Measurements from ENCODE around the gene UBA5.

Gene UBA5

DNA sequence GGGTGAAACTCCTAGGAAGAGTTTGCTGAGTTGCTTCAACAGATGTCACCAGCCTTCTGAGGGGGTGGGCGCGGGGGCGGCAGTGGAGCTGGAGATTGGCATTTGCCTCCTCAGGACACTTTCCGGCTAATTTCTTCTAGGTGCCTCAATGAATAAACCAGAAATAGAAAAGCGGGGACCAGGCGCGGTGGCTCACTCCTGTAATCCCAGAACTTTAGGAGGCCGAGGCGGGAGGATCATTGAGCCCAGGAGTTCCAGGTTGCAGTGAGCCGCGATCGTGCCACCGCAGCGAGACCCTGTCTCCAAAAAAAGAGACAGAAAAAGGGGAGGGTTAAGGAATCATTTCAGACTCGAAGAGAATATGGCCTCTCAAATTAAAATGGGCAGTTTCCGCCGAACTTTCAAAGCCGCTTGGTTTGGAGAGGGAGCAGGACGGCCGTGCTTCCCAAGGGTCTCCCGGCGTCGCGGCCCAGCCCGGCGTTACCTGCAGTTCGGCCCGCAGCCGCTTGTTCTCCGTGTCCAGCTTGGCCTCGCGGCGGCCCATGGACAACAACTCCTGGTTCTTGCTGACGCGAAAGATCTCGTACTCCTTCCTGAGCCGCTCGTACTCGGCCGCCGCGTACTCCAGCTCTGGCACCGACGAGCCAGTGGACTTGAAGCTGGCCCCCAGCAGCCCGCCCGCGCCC is 61.5 kb downstream of the UBA5 start:
- DNase-seq, result peak in 2 of 4 experiments; percentile 15 to 31

- peak; percentile 99 for DNase-seq
Measured at GRCh38 chr3:132722165-132723023, 62.3 kb downstream of the UBA5 start, which contains the start of gene NPHP3. NPHP3 (minus strand) TSS chr3:132722409; CDS start chr3:132722355, 54 bp downstream.

- no peak for DNase-seq
Measured at GRCh38 chr3:132723024-132723950, 63.2 kb downstream of the UBA5 start.

GRCh38 chr3:132726341-132726823 is 66.3 kb downstream of the UBA5 start:
- DNase-seq, result no peak
